G401.6 (cell line): Measurements from ENCODE around the gene ARHGAP26.

Source experiments
- FAIRE-seq: peaks from 2 replicates; lab custom pipeline; 2012; peaks lifted over from hg19 to GRCh38; lab: Jason Lieb, UNC

Gene ARHGAP26

GRCh38 chr5:143209881-143210395 lies 439.8 kb downstream of the ARHGAP26 start:
- FAIRE-seq: no peak

- no peak for FAIRE-seq
Measured at GRCh38 chr5:143210576-143210975, 440.4 kb downstream of the ARHGAP26 start.

- FAIRE-seq: no peak
Measured at GRCh38 chr5:143212261-143212660, 442.1 kb downstream of the ARHGAP26 start.

GRCh38 chr5:143213231-143213850 lies 443.2 kb downstream of the ARHGAP26 start:
- FAIRE-seq: no peak

DNA sequence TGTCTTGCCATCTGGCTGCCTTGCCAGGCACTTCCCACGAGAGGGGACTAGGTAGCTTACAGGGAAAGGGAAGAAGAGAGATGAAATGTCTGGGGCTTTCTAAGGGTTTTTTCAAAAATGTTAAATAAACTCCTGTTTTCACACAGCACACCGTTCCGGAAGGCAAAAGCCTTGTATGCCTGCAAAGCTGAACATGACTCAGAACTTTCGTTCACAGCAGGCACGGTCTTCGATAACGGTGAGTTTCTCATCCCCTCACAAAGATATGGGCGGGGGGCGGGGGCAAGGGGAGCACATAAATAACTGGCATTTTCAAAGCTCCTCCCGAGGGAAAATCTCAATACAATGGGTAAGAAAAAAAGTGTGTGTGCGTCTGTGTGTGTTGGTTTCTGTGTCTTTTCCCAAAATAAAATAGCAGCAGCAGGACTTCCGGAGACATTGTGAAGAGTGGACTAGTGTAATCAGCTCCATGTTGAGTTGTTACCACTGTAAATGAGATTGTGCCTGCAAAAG lies 443.7 kb downstream of the ARHGAP26 start:
- no peak for FAIRE-seq

- FAIRE-seq: no peak
Measured at GRCh38 chr5:143214458-143214857, 444.3 kb downstream of the ARHGAP26 start.

DNA sequence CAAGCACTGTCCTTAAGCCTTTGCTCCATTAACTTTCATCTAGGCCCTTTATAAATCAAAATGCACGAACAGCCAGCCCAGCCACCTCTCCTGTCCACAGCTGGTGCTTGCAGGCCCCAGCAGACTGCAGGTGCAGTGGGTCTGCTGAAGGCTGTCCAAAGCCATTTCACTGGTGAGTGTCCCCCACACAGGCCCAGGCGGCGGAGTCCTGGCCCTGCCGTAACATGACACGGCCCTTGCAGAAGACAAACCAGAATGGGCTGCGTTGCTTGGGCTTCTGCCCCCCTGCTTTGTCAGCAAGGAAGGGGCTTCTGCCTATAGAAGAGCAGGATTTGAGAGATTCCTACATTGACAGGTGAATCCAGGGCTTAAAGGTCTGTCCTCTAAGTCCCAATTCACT lies 444.7 kb downstream of the ARHGAP26 start:
- FAIRE-seq: no peak

DNA sequence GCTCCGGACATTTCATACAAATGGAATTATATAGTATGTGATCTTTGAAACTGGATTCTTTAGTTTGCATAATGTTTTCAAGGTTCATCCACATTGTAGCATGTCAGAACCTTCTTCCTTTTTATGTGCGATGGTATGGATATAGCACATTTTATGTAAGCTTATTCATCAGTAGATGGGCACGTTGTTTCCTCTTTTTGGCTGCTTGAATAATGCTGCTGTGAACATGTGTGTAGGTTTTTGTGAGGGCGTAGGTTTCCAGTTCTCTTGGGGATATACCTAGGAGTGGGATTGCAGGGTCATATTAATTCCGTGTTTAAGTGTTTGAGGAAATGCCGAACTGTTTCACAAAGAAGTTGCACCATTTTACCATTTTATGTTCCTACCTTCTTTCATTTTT lies 445.5 kb downstream of the ARHGAP26 start:
- FAIRE-seq: no peak

DNA sequence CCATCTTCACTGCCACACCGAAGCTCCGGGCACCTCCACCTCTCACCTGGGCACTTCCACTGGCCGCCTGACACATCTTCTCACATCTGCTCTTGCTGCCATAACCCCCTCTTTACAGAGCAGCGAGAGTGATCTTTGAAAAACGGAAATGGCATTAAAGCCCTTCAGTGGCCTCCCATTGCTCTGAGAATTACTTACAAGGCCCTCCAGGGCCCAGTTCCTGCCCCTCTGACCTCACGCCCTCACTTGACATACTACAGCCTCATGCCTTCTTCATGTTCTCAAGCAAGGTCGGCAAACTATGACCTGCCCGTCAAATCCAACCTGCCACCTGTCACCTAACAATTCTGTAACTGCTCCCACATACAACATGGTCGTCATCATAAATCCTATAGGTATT lies 446.0 kb downstream of the ARHGAP26 start:
- no peak for FAIRE-seq

GRCh38 chr5:143217065-143217803 lies 447.1 kb downstream of the ARHGAP26 start:
- no peak for FAIRE-seq

DNA sequence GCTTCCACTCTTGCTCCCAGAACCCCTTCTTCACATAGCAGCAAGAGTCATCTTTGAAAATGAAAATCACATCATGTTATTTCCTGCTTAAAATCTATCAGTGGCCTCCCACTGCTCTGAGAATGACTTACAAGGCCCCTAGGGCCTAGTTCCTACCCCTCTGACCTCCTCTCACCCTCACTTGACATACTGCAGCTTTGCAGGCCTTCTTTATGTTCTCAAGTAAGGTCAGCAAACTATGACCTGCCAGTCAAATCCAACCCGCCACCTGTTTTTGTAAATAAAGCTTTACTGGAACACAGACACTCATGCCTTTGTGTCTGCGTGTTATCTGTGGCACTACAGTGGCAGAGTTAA lies 447.6 kb downstream of the ARHGAP26 start:
- FAIRE-seq: no peak

DNA sequence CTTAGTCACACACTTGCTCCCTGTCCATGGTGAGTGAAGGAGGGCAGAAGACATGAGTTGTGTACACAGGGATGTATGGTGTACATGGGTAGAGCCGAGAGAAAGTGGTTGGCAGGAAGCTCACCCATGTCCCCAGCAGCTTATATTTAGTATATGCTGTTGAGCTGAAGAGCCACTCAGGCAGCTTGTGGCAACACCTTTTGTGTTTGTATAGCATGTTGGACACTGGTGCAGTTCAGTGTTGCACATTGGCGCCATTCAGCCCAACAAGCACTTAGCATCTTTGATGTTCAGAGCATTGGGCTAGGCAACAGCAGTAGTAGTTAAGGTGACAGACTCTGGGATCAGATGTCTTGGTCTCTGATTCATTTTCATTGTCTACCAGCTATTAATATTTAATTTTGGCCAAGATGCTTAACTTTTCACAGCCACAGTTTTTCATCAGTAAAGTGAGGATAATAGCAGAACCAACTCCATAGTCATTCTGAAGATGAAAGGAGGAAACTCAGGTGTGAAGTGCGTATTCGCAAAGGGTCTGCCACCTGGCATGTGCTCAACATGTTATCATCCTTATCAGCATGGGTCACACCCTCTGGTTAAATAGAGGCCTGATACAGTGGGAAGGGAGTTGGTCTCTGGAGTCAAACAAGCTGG lies 448.5 kb downstream of the ARHGAP26 start:
- FAIRE-seq: no peak

GRCh38 chr5:143219696-143220095 lies 449.5 kb downstream of the ARHGAP26 start:
- no peak for FAIRE-seq

DNA sequence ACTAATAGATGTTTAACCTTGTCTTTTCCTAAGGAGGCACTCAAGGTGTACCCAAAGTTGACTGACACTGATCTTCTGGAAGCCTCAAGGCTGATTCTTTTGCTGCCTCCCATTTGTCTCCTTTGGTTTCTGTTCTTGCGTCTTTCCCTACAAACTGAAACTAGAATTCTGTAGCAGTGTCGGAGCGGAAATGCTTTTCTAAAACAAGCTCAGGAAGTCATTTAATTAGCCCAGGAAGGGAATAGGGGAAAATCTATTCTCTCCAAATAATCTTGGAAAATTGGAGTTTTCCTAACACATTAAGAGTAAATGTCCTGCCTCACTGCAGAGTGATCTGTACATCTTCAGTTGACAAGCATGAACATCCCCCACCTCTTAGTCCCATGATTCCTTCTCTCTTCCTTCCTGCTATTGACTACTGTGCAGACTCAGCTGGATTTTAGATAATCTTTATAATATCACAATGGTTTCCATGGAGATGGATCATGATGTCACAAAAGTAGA lies 450.6 kb downstream of the ARHGAP26 start:
- FAIRE-seq: no peak

DNA sequence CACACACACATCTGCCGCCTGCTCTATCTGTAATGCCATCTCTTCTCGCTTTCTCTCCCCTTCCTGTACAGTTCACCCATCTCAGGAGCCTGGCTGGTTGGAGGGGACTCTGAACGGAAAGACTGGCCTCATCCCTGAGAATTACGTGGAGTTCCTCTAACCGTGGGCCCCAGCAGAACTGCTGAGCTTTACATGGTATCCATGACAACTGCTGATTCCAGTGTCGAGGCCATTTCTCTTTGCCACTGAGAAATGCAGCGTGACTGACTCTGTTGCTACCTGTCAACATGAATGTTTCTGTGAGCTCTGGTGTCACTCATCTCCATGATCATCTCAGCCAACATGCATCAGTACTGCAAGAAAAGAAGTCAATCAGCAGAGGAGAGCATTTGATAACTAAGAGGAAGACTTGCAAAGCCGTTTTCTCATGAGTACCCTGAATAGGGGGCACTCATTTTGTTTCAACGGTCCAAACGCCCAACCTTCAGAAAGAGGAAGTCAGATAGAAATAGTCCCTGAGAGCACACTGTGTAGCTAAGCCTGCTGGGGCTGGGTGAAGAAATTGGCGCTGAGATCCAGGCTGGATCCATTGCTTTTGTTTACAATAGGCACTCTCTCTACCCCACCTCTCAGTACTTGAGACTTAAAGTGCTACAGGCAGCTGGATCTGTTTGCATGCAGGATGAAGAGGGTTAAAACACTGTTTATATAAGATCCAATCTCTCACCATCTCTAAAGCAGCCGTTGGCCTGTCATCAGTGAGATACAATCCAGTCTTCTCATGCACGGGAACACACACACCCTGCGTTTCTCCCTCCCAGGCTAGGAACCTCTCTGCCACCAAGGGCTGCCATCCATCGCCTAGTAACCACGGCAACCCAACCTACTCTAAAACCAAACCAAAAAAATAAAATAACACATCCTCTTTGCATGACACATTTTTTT lies 452.4 kb downstream of the ARHGAP26 start:
- no peak for FAIRE-seq

- FAIRE-seq: no peak
Measured at GRCh38 chr5:143224672-143225071, 454.5 kb downstream of the ARHGAP26 start.

DNA sequence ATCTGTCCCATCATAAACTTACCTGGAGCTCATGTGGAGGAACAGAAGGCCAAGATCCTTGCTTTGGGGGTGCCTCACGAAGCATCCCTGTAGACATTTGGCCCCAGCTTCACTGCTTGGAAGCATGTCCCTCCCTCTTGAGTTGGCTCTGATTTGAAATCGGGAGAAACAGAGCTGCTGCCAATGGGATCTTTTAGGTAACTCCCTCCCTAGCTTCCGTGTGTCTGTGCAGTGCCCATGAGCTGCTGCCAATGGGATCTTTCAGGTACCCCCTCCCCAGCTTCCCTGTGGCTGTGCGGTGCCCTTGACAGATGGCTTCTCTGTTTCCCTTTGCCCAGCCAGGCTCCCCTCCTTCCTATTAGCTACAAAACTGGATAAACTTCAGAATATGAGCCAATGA lies 455.3 kb downstream of the ARHGAP26 start:
- FAIRE-seq: no peak

GRCh38 chr5:143226361-143226760 lies 456.2 kb downstream of the ARHGAP26 start:
- FAIRE-seq: no peak

- FAIRE-seq: no peak
Measured at GRCh38 chr5:143226872-143227271, 456.7 kb downstream of the ARHGAP26 start.

DNA sequence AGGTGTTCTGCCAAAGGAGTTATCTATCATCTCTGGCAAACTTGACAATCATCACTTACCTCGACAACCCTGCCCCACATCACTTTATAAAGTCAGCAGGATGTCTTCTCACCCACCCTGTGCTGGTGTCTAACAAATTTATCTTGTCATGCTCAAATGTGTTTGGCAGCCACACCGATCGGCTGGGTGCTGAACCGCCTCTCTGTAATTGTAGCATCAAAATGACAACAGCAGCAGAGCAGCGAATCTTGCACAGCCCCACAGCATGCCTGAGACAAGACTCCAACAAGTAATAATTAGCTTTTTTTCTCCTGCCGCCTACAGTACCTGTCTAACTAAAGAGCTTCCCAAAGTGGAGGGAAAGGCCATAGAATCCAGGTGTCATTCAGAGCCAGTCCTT lies 457.1 kb downstream of the ARHGAP26 start:
- no peak for FAIRE-seq

GRCh38 chr5:143228597-143229293 lies 458.6 kb downstream of the ARHGAP26 start:
- FAIRE-seq: no peak
